GM13976 (cell line): ENCODE measurements around the gene TEC.

Source experiments
- DNase-seq: peaks from one replicate; pipeline ENCODE4 v3.0.0; 2012; ENCODE audit warnings: low spot score
- in situ Hi-C: fragments of 300-500 bp; cut with MboI; formaldehyde crosslinking; loops from one replicate; pipeline ENCODE4 v1.12.0; 2022; ENCODE audit warnings: low sequenced_read_pairs, mixed read lengths, inconsistent platforms; ENCODE audit not compliant: unreplicated experiment
- TF ChIP-seq, protein P1 (sequence below): IDR thresholded peaks from 2 replicates; pipeline ENCODE4 v1.5.1; 2012; ENCODE audit warnings: borderline replicate concordance, mild to moderate bottlenecking; ENCODE audit not compliant: insufficient read depth; ENCODE audit errors: extremely low read depth, missing control alignments, control extremely low read depth

Gene TEC

DNA sequence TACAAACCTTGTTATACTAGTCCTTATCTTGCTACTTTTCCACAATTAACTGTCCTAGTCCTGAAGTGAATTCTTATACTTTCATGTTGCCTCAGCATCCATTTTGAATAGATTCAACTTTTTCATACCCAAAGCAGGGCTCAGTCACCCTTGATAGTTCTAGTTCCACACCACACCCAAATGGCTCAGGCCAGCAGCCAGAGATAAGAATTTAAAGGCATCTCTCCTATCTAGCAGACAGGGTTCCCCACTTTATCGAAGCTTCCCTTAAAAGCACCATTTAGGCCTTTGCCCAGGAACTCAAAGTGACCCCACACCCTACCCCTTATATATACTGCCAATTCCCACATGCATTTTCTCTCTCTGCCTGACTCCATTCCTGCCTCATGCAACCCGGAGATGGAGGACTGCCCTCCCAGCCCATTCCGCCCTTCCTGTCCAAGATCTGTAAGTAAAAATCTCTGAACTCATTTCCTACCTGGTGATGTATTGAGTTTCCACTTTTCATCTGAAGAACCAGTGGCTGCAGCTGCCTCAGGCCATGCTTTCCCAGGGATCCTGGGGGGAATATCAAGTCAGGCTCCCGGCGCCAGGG is 71.9 kb downstream of the TEC start:
- DNase-seq: no peak
- in situ Hi-C loops: no loop called here
- TF ChIP-seq, protein P1, sequence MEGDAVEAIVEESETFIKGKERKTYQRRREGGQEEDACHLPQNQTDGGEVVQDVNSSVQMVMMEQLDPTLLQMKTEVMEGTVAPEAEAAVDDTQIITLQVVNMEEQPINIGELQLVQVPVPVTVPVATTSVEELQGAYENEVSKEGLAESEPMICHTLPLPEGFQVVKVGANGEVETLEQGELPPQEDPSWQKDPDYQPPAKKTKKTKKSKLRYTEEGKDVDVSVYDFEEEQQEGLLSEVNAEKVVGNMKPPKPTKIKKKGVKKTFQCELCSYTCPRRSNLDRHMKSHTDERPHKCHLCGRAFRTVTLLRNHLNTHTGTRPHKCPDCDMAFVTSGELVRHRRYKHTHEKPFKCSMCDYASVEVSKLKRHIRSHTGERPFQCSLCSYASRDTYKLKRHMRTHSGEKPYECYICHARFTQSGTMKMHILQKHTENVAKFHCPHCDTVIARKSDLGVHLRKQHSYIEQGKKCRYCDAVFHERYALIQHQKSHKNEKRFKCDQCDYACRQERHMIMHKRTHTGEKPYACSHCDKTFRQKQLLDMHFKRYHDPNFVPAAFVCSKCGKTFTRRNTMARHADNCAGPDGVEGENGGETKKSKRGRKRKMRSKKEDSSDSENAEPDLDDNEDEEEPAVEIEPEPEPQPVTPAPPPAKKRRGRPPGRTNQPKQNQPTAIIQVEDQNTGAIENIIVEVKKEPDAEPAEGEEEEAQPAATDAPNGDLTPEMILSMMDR: no peak

DNA sequence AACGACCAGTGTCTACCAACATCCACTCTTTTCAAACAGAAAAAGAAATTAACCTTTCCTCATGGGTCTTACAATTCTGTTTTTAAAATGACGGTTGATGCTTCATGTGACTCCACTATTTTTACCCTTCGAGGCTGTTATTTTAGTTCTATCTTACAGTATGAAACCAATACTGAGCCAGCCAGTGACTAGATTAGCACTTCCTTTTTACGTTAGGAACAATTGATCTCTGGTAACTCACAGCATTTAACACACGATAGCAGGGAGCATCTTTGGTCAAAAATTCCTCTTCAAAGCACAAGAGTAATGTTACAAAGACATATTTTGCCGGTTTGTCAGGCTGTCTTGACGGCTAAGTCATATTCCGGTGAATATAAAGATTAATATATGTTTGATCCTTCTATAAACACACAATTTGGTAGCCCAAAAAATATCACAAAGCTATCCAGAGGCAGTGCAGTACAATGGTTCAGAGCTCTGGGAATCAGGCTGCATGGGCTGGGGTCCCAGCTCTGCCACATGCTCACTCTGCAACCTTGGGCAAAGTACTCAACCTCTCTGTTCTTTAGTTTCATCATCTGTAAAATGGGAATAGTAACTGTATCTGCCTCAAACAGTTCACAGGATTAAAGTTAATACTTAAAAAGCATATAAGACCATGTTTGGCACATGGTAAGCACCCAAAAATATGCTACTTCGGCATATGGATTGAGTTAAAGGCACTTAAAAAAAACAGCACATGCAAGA is 72.7 kb downstream of the TEC start:
- TF ChIP-seq, protein P1: no peak
- in situ Hi-C loops: no loop called here

DNA sequence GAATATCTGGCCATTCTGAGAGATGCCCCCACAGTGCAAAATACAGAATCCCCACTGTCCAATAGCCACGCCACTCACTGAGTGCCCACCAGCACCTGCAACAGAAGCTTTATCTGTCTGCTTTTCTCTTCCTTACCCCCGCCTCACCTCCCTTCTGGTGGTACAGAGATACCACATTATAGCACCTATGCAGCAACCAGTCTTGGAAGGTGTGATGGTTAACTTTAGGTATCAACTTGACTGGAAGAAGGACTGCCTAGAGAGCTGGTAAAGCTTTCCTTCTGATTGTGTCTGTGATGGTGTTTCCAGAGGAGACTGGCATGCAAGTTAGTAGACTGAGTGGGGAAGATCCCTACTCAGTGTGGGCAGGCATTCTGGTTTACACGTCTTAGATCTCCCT is 73.8 kb downstream of the TEC start:
- no peak for DNase-seq
- TF ChIP-seq, protein P1: no peak
- in situ Hi-C loops: no loop called here

More for the DNA sequence above, 72.7 kb downstream of the TEC start:
- DNase-seq: peak; percentile 36

DNA sequence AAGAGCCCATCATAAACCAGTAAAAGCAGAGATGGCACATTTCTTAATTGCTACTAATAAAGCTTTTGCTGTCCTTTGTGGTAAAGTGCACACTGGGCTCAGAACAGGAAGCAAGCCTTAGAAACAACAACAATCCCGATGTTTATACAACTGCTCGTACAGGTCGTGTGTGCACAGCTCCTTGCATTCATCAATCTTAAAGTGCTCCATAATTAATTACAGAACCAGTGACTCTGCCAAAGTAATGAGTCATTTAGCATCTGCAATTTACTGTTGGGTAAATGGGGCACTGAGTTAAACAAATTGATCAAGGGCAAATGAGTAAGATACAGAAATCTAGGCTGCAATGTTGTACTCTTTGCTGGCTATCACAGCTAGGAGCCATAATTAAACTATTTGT is 74.3 kb downstream of the TEC start:
- in situ Hi-C loops: no loop called here
- DNase-seq: no peak
- TF ChIP-seq, protein P1: no peak

DNA sequence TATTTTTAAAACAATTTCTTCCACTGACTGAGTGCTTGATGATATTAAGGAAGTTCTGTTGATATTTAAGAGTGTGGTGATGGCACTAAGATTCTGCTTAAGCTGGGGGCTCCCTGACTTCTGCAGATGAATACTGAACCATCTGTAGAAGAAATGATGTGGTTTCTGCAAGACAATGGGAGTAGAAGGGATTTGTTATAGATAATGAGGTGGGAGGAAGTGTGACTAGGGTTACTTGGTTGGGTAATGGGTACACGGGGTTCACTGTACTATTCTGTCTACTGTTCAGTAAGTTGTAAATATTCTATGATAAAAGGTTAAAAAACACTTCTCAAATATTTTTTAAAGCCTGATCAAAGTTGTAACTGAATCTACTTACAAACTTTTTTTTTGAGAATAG is 74.7 kb downstream of the TEC start:
- DNase-seq: no peak
- in situ Hi-C loops: no loop called here

DNA sequence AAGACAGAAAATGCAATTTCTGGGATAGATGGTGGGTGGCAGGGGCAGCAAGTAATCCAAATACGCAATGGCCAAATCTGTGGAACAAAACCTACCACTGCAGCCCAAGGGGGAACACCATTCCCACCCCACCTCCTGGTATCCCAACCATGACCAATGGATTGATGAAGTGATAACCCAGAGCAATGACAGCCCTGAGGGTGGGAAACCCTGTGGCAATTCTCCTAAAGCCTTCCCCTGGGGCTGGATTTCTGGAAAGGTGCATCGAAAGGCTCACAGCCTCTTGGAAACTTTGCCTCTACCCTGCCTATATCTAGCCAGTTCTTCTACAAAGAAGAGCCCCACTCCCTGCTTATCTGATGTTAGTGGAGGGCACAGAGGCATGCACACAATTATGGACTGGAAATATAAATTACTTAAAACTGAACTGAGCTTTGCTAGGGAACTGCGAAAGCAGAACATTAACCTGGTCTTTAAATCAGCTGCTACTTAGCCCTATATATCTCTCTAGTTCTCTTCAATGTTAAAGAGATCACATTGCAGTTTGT is 75.6 kb downstream of the TEC start:
- DNase-seq: no peak
- TF ChIP-seq, protein P1: no peak
- in situ Hi-C loops: no loop called here

More for the DNA sequence above, 74.7 kb downstream of the TEC start:
- TF ChIP-seq, protein P1: no peak
